Measurements from ENCODE around the gene JUNB. TPM values are rescaled to one million over a fixed set of nuclear protein-coding genes. Genes with fewer than 3 reads are reported as not detected.

Gene JUNB
- total RNA-seq, 1 donor from 2014 or later = 1.5 TPM

- peak overlapping the region; percentile 42 for H3K4me3 Mint-ChIP-seq
- no peak overlapping the region for H3K27ac Mint-ChIP-seq
- Histone ChIP-seq H3K4me1 (peaks cover 8% of the 10 kb centered on the region), H3K4me3 (no peak overlapping the region), H3K36me3 (no peaks in the 10 kb centered on the region), H4K20me1 (ENCODE audit: low read depth) (no peaks in the 10 kb centered on the region), H3K9ac (no peak overlapping the region), H3K9me3 (ENCODE audit: low read depth) (no peaks in the 10 kb centered on the region), H3K27me3 (peaks cover 54% of the 10 kb centered on the region), H3K27ac (no peak overlapping the region), H3F3A (ENCODE audit: low read depth) (peaks cover 15% of the 10 kb centered on the region), H2AFZ (replicated peaks) (no peak overlapping the region), H3K4me2 (no peak overlapping the region), H3K79me2 (ENCODE audit: low read depth) (no peaks in the 10 kb centered on the region)
- no peak for TF ChIP-seq EZH2 (IDR thresholded peaks at IDR 0.05)
- TF ChIP-seq CTCF (IDR thresholded peaks at IDR 0.05) = no peak
- no peak for TF ChIP-seq EZH2phosphoT487 (IDR thresholded peaks at IDR 0.05)
- H3K9me3 Mint-ChIP-seq = peaks cover 5% of the 10 kb centered on the region
- DNase-seq (ENCODE audit: low spot score) = no peak
- H3K27me3 Mint-ChIP-seq (ENCODE audit: insufficient read depth, low read depth) = peaks cover 48% of the 10 kb centered on the region
- H3K4me1 Mint-ChIP-seq = peaks cover 4% of the 10 kb centered on the region
- peaks cover 12% of the 10 kb centered on the region for H3K36me3 Mint-ChIP-seq
Observed at GRCh38 chr19:12749938-12750521, 41.3 kb upstream of the JUNB start.

GRCh38 chr19:12750851-12751250 lies 40.4 kb upstream of the JUNB start:
- peaks cover 4% of the 10 kb centered on the region for H3K4me1 Mint-ChIP-seq
- peaks cover 8% of the 10 kb centered on the region for H3K4me1 ChIP-seq
- H3K36me3 ChIP-seq = no peaks in the 10 kb centered on the region
- no peaks in the 10 kb centered on the region for H3K79me2 ChIP-seq (ENCODE audit: low read depth)
- peaks cover 57% of the 10 kb centered on the region for H3K27me3 ChIP-seq
- DNase-seq (ENCODE audit: low spot score) = no peak
- H2AFZ ChIP-seq (replicated peaks) = no peak overlapping the region
- no peak for TF ChIP-seq EZH2phosphoT487 (IDR thresholded peaks at IDR 0.05)
- no peak for TF ChIP-seq CTCF (IDR thresholded peaks at IDR 0.05)
- TF ChIP-seq EZH2 (IDR thresholded peaks at IDR 0.05) = no peak
- H3K9me3 Mint-ChIP-seq = peaks cover 5% of the 10 kb centered on the region
- H3F3A ChIP-seq (ENCODE audit: low read depth) = peaks cover 15% of the 10 kb centered on the region
- H3K4me3 Mint-ChIP-seq = no peak overlapping the region
- H4K20me1 ChIP-seq (ENCODE audit: low read depth) = no peaks in the 10 kb centered on the region
- peaks cover 50% of the 10 kb centered on the region for H3K27me3 Mint-ChIP-seq (ENCODE audit: insufficient read depth, low read depth)
- H3K4me2 ChIP-seq = no peak overlapping the region
- no peak overlapping the region for H3K27ac Mint-ChIP-seq
- no peak overlapping the region for H3K9ac ChIP-seq
- no peak overlapping the region for H3K4me3 ChIP-seq
- no peaks in the 10 kb centered on the region for H3K9me3 ChIP-seq (ENCODE audit: low read depth)
- H3K36me3 Mint-ChIP-seq = peaks cover 10% of the 10 kb centered on the region
- no peak overlapping the region for H3K27ac ChIP-seq

- no peak within 1 kb of the TSS for H3K4me3 ChIP-seq
- peaks cover 57% of the 10 kb centered on the region for H3K27me3 ChIP-seq
- no peak within 1 kb of the TSS for H3K9ac ChIP-seq
Observed at GRCh38 chr19:12751635-12752034, 39.7 kb upstream of the JUNB start, which contains the start of gene BEST2. TSS of gene BEST2 (plus strand) at chr19:12751791. CDS start at chr19:12752593, 802 bp downstream.

More at GRCh38 chr19:12751635-12752034, 39.7 kb upstream of the JUNB start, which contains the start of gene BEST2:
- peaks cover 8% of the 10 kb centered on the region for H3K4me1 ChIP-seq
- H3K27ac Mint-ChIP-seq = no peak within 1 kb of the TSS
- H3K36me3 ChIP-seq = no peaks in the 10 kb centered on the region
- peaks cover 48% of the 10 kb centered on the region for H3K27me3 Mint-ChIP-seq (ENCODE audit: insufficient read depth, low read depth)
- H3K4me2 ChIP-seq = no peak within 1 kb of the TSS
- no peaks in the 10 kb centered on the region for H3K79me2 ChIP-seq (ENCODE audit: low read depth)
- H3K9me3 Mint-ChIP-seq = peaks cover 5% of the 10 kb centered on the region
- H3K36me3 Mint-ChIP-seq = peaks cover 10% of the 10 kb centered on the region
- TF ChIP-seq CTCF (IDR thresholded peaks at IDR 0.05) (no peak), EZH2 (IDR thresholded peaks at IDR 0.05) (no peak), EZH2phosphoT487 (IDR thresholded peaks at IDR 0.05) (no peak)
- no peak for DNase-seq (ENCODE audit: low spot score)
- no peaks in the 10 kb centered on the region for H3K9me3 ChIP-seq (ENCODE audit: low read depth)
- peaks cover 15% of the 10 kb centered on the region for H3F3A ChIP-seq (ENCODE audit: low read depth)
- H4K20me1 ChIP-seq (ENCODE audit: low read depth) = no peaks in the 10 kb centered on the region
- H2AFZ ChIP-seq (replicated peaks) = no peak within 1 kb of the TSS
- H3K4me1 Mint-ChIP-seq = peaks cover 8% of the 10 kb centered on the region
- H3K27ac ChIP-seq = no peak within 1 kb of the TSS
- H3K4me3 Mint-ChIP-seq = no peak within 1 kb of the TSS

Data from neural progenitor cell (in vitro differentiated cells).